IMR-90 (cell line): ENCODE results near the gene SOX4. TPM values are rescaled to one million over a fixed set of nuclear protein-coding genes. Genes with fewer than 3 reads are reported as not detected.

Source experiments
- ATAC-seq: fragments of 200-7000 bp; cut with Tn5 transposase; 2 replicates; pipeline ENCODE4 v1.9.1; 2020; ENCODE audit warnings: low read depth, mild to moderate bottlenecking, moderate library complexity
- BruUV-seq: library from RNA; stranded (reverse); fragments of 400-500 nt; replicated peaks from 2 replicates; lab custom pipeline; 2021; lab: Mats Ljungman, UMichigan
- CTCF ChIA-PET: fragments of 300-600 bp; formaldehyde crosslinking; extraction: SDS; loops from one replicate; lab custom pipeline; 2021; ENCODE audit warnings: antibody characterized with exemption; lab: Yijun Ruan, JAX
- POLR2A ChIA-PET: fragments of 300-600 bp; sonication (Branson Sonifier 250); formaldehyde crosslinking; loops from one replicate; lab custom pipeline; 2022; ENCODE audit warnings: antibody characterized with exemption; ENCODE audit not compliant: unreplicated experiment; lab: Charles Lee
- DNase-seq: peaks from one replicate; pipeline ENCODE4 v3.0.0; 2013
- H2AFZ ChIP-seq: replicated peaks from 2 replicates; pipeline ENCODE3; 2013; ENCODE audit warnings: low read length, mild to moderate bottlenecking; ENCODE audit not compliant: poor library complexity
- H2AK5ac ChIP-seq: 2 replicates; pipeline ENCODE4 v1.6.1; 2013; ENCODE audit warnings: low read depth, low read length, inconsistent platforms
- H2AK9ac ChIP-seq: replicated peaks from 2 replicates; pipeline ENCODE3; 2013; ENCODE audit warnings: mild to moderate bottlenecking, low read depth, low read length, moderate library complexity; ENCODE audit not compliant: poor library complexity
- H2BK120ac ChIP-seq: 2 replicates; pipeline ENCODE4 v1.6.1; 2013; ENCODE audit warnings: low read depth, low read length, inconsistent platforms
- H2BK15ac ChIP-seq: 3 replicates; pipeline ENCODE4 v1.6.1; 2013; ENCODE audit warnings: low read depth, low read length, inconsistent platforms
- H2BK20ac ChIP-seq: 2 replicates; pipeline ENCODE4 v1.6.1; 2013; ENCODE audit warnings: low read depth, mild to moderate bottlenecking, inconsistent platforms, low read length, moderate library complexity
- H2BK5ac ChIP-seq: 2 replicates; pipeline ENCODE4 v1.6.1; 2013; ENCODE audit warnings: mild to moderate bottlenecking, low read depth, low read length, inconsistent platforms; ENCODE audit not compliant: poor library complexity, severe bottlenecking
- H3K14ac ChIP-seq: replicated peaks from 2 replicates; pipeline ENCODE4 v1.6.1; 2013; ENCODE audit warnings: low read depth, low read length, inconsistent platforms
- H3K18ac ChIP-seq: 2 replicates; pipeline ENCODE4 v1.6.1; 2013; ENCODE audit warnings: low read depth, low read length, control low read depth
- H3K23ac ChIP-seq: 2 replicates; pipeline ENCODE4 v1.6.1; 2013; ENCODE audit warnings: low read depth, low read length, inconsistent platforms
- H3K27ac ChIP-seq: 2 replicates; pipeline ENCODE4 v1.5.1; 2013; ENCODE audit warnings: mild to moderate bottlenecking, control low read depth, low read length; ENCODE audit not compliant: insufficient read depth
- H3K27me3 ChIP-seq: 2 replicates; pipeline ENCODE4 v1.6.1; 2013; ENCODE audit warnings: low read length; ENCODE audit not compliant: control insufficient read depth, insufficient read depth
- H3K36me3 ChIP-seq: 2 replicates; pipeline ENCODE4 v1.6.1; 2013; ENCODE audit warnings: low read length, mixed read lengths; ENCODE audit not compliant: control insufficient read depth, insufficient read depth
- H3K4ac ChIP-seq: 2 replicates; pipeline ENCODE4 v1.6.1; 2013; ENCODE audit warnings: low read depth, low read length, inconsistent platforms
- H3K4me1 ChIP-seq: 2 replicates; pipeline ENCODE4 v1.6.1; 2013; ENCODE audit warnings: low read length, mixed read lengths; ENCODE audit not compliant: control insufficient read depth, insufficient read depth
- H3K4me2 ChIP-seq: 2 replicates; pipeline ENCODE4 v1.6.1; 2013; ENCODE audit warnings: low read depth, mild to moderate bottlenecking, control low read depth, low read length, moderate library complexity
- H3K4me3 ChIP-seq: 2 replicates; pipeline ENCODE4 v1.5.1; 2013; ENCODE audit warnings: low read depth, mild to moderate bottlenecking, control low read depth, low read length, moderate library complexity; ENCODE audit not compliant: insufficient read depth
- H3K56ac ChIP-seq: 2 replicates; pipeline ENCODE4 v1.6.1; 2013; ENCODE audit warnings: low read length, inconsistent platforms; ENCODE audit not compliant: insufficient read depth; ENCODE audit errors: extremely low read depth
- H3K79me1 ChIP-seq, 2 experiments: 2 replicates each; pipeline ENCODE4 v1.6.1; 2013; ENCODE audit warnings: low read length in 2 of 2, inconsistent platforms in 1 of 2, low read depth in 1 of 2
- H3K9ac ChIP-seq: 2 replicates; pipeline ENCODE4 v1.6.1; 2013; ENCODE audit warnings: low read depth, low read length, control low read depth
- H3K9me1 ChIP-seq: 2 replicates; pipeline ENCODE4 v1.6.1; 2013; ENCODE audit warnings: low read length, inconsistent platforms; ENCODE audit not compliant: insufficient read depth
- H3K9me3 ChIP-seq: 2 replicates; pipeline ENCODE4 v1.6.1; 2013; ENCODE audit warnings: low read length; ENCODE audit not compliant: control insufficient read depth, insufficient read depth
- H4K20me1 ChIP-seq: 2 replicates; pipeline ENCODE4 v1.6.1; 2013; ENCODE audit warnings: low read length, inconsistent platforms; ENCODE audit not compliant: insufficient read depth
- H4K5ac ChIP-seq: 2 replicates; pipeline ENCODE4 v1.6.1; 2013; ENCODE audit warnings: mild to moderate bottlenecking, low read depth, low read length, control low read depth
- H4K8ac ChIP-seq, 2 experiments: 2 replicates each; pipeline ENCODE4 v1.6.1; 2013; ENCODE audit warnings: low read depth in 2 of 2, low read length in 2 of 2, control low read depth in 1 of 2, inconsistent platforms in 1 of 2
- H4K91ac ChIP-seq: 2 replicates; pipeline ENCODE4 v1.6.1; 2013; ENCODE audit warnings: low read depth, low read length, inconsistent platforms; ENCODE audit not compliant: insufficient read depth
- CEBPB ChIP-seq: IDR thresholded peaks from 2 replicates; pipeline ENCODE4 v1.6.1; 2012; ENCODE audit warnings: low read depth, low read length, improper control_type of control experiment
- NFE2L2 ChIP-seq: fragments of 150-350 bp; IDR thresholded peaks from 2 replicates; pipeline ENCODE4 v1.6.1; 2016; ENCODE audit warnings: low read depth, mild to moderate bottlenecking, low read length
- POLR2A ChIP-seq: IDR thresholded peaks from 2 replicates; pipeline ENCODE4 v1.6.1; 2012; ENCODE audit warnings: mild to moderate bottlenecking, low read depth, low read length
- SMC3 ChIP-seq: fragments of 150-350 bp; IDR thresholded peaks from 2 replicates; pipeline ENCODE4 v1.6.1; 2016; ENCODE audit warnings: low read depth, mild to moderate bottlenecking, antibody characterized with exemption, low read length, moderate library complexity
- WGBS, 2 experiments: methylation state at CpG; one replicate each; pipeline versions ENCODE4 v1.1.5 to v1.1.7; 2013; ENCODE audit warnings: missing lambda C conversion rate in 2 of 2; ENCODE audit not compliant: insufficient read length in 1 of 2; ENCODE audit errors: extremely low coverage in 2 of 2; 5-methylcytosine and 5-hydroxymethylcytosine counted together
- dilution Hi-C: fragments of 300-500 bp; cut with HindIII; formaldehyde crosslinking; loops from one replicate; pipeline ENCODE4 v1.14.3; 2018; ENCODE audit warnings: low sequenced_read_pairs; ENCODE audit not compliant: unreplicated experiment
- in situ Hi-C: fragments of 300-500 bp; cut with MboI; formaldehyde crosslinking; loops from 3 replicates; pipeline ENCODE4 v1.14.3; 2019; ENCODE audit warnings: low sequenced_read_pairs, inconsistent platforms, mixed read lengths
- intact Hi-C: fragments of 100-400 bp; cut with micrococcal nuclease; formaldehyde crosslinking; loops from 2 replicates; pipeline ENCODE4 v1.10.0; 2022
- microRNA-seq, 2 experiments: library from miRNA; stranded (forward) in 1 of 2; unstranded in 1 of 2; fragments of 10-50 nt in 1 of 2; fragments of <30 nt in 1 of 2; gene quantifications in 1 of 2; microRNA quantifications in 1 of 2; one replicate each; pipeline versions ENCODE3 to v1.1.0; 2013 to 2020; ENCODE audit not compliant: insufficient read depth in 1 of 2, insufficient read length in 1 of 2, unreplicated experiment in 1 of 2
- polyA plus RNA-seq, 3 experiments: library from polyadenylated mRNA; depleted of rRNA; stranded (reverse); fragments of >200 nt; gene quantifications; 2 replicates each; pipeline ENCODE4 v1.2.3, GENCODE V29; 2012; ENCODE audit warnings: low replicate concordance in 1 of 3
- small RNA-seq, 5 experiments: library from RNA; depleted of rRNA; stranded (forward); fragments of <200 nt; gene quantifications; one replicate each; pipeline ENCODE3, GENCODE V24; 2012
- total RNA-seq: library from RNA; depleted of rRNA; stranded (reverse); fragments of >200 nt; gene quantifications from 2 replicates; pipeline ENCODE4 v1.2.3, GENCODE V29; 2012

The SOX4 gene
- total and polyA plus RNA-seq, 2 of the 4 experiments (the other 2 are of a cell fraction): 4.7 to 4.8 TPM

- H4K91ac ChIP-seq: no peak overlapping the region
- TF ChIP-seq NFE2L2 (no peak), POLR2A (no peak), CEBPB (no peak), SMC3 (no peak)
- H4K20me1 ChIP-seq: no peaks in the 10 kb centered on the region
- no peaks in the 10 kb centered on the region for H3K9me1 ChIP-seq
- POLR2A ChIA-PET: no interaction called here
- no peaks in the 10 kb centered on the region for H3K4me1 ChIP-seq
- no peak overlapping the region for H3K14ac ChIP-seq
- H3K9me3 ChIP-seq: peaks cover 7% of the 10 kb centered on the region; the same call in 1 of the 2 replicates
- dilution Hi-C loops: no loop called here
- H3K23ac ChIP-seq: no peak overlapping the region
- intact Hi-C loops: no loop called here
- H3K27me3 ChIP-seq: no peaks in the 10 kb centered on the region
- no peak overlapping the region for H3K4me3 ChIP-seq
- H4K5ac ChIP-seq: no peak overlapping the region
- no peak overlapping the region for H2BK120ac ChIP-seq
- H3K56ac ChIP-seq: no peak overlapping the region
- H3K4me2 ChIP-seq: no peak overlapping the region
- no peak overlapping the region for H3K18ac ChIP-seq
- H3K79me1 ChIP-seq: no peaks in the 10 kb centered on the region
- ATAC-seq: no peak
- no peak overlapping the region for H2AK5ac ChIP-seq
- DNase-seq: no peak
- no peak overlapping the region for H3K4ac ChIP-seq
- H2BK15ac ChIP-seq: no peak overlapping the region
- CTCF ChIA-PET: no interaction called here
- peak overlapping the region; percentile 35 for H2AFZ ChIP-seq
- H3K36me3 ChIP-seq: no peaks in the 10 kb centered on the region
- WGBS, 2 experiments: no CpG with 5 or more reads among the region's 5 CpGs
- in situ Hi-C loops: no loop called here
- H4K8ac ChIP-seq: no peak overlapping the region
- BruUV-seq: no TSS peak
- H3K27ac ChIP-seq: no peak overlapping the region
- H2BK20ac ChIP-seq: no peak overlapping the region
- no peak overlapping the region for H2AK9ac ChIP-seq
- H2BK5ac ChIP-seq: no peak overlapping the region
- H3K9ac ChIP-seq: no peak overlapping the region
Observed at GRCh38 chr6:21639316-21639715, 45.8 kb downstream of the SOX4 start.

Small RNA genes within 50 kb of the gene (microRNA-seq; reads per million reads assigned to microRNA genes)
- not detected for gene BOLA2P3 (ENCODE audit: insufficient read depth, insufficient read length)

Small RNA genes within 50 kb of the gene (small RNA-seq; reads per million reads assigned to genes)
- gene BOLA2P3: 0 reads per million in 5 experiments
